SK-MEL-5 (cell line): Measurements from ENCODE around the gene CCDC9. TPM values are rescaled to one million over a fixed set of nuclear protein-coding genes. Genes with fewer than 3 reads are reported as not detected.

Experiments used
- DNase-seq: peaks from one replicate; pipeline ENCODE4 v3.0.0-alpha.2; 2016; ENCODE audit warnings: low read depth, low spot score
- in situ Hi-C: cut with HindIII; loops from 2 replicates; pipeline ENCODE4 v1.10.0; 2016; ENCODE audit warnings: low sequenced_read_pairs, high pct_unique_total_duplicates, low pct_unique_long_range_greater_than_20kb
- polyA plus RNA-seq, 2 experiments: library from polyadenylated mRNA; depleted of rRNA; stranded (reverse); fragments of >200 nt; gene quantifications; 2 replicates each; pipeline ENCODE4 v1.2.3, GENCODE V29; 2015
- total RNA-seq: library from RNA; depleted of rRNA; stranded (reverse); fragments of >200 nt; shearing (Covaris generic); gene quantifications from 2 replicates; pipeline ENCODE4 v1.2.3, GENCODE V29; 2014; rRNA removed

Gene CCDC9
- 2.5 and 5.0 TPM in 2 replicates for total RNA-seq
- 18.6 and 21.6 TPM in 2 replicates for polyA plus RNA-seq (2015; cell fraction: cytosol; rRNA removed)
- polyA plus RNA-seq (2015; cell fraction: nucleus; rRNA removed), result 13.3 and 17.2 TPM in 2 replicates

- in situ Hi-C loops, result no loop called here
Measured at GRCh38 chr19:47255879-47256692, at the start of gene CCDC9. CCDC9 (plus strand) TSS chr19:47256525; CDS start chr19:47258401, 1,876 bp downstream.

GRCh38 chr19:47209319-47210179 lies 46.8 kb upstream of the CCDC9 start:
- peak; percentile 45 for DNase-seq
- in situ Hi-C loops, result no loop called here

More at GRCh38 chr19:47255879-47256692, at the start of gene CCDC9:
- peak; percentile 94 for DNase-seq

- in situ Hi-C loops, result no loop called here
- no peak for DNase-seq
Measured at GRCh38 chr19:47210180-47210490, 46.2 kb upstream of the CCDC9 start.

DNA sequence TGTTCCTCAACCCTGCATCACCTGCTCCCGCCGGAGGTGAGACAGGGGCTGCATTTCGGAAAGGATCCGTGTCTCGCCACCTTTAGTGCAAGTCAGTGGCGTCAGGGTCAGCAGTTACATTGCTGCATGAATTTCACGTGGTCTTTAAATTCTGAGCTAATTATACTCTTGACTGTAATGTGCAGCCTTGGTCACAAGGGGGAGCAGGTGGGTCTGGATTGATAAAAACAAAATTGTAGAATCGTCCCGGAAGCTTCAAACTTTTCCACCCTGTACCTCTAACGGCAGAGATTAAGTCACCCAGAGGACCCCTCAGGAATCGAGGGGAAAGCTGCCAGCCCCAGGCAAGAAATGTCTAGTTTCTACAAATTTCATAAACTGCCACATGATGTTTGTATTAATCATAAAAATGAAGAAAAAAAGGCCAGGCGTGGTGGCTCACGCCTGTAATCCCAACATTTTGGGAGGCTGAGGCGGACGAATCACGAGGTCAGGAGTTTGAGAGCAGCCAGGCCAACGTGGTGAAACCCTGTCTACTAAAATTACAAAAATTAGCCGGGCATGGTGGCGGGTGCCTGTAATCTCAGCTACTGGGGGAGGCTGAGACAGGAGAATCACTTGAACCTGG lies 45.5 kb upstream of the CCDC9 start:
- in situ Hi-C loops, result no loop called here

GRCh38 chr19:47215581-47215980 lies 40.7 kb upstream of the CCDC9 start:
- in situ Hi-C loops, result no loop called here
- no peak for DNase-seq

More for the DNA sequence above, 45.5 kb upstream of the CCDC9 start:
- DNase-seq, result peak; percentile 92

GRCh38 chr19:47221080-47221841 lies 35.1 kb upstream of the CCDC9 start:
- no peak for DNase-seq
- in situ Hi-C loops, result no loop called here

- no peak for DNase-seq
- in situ Hi-C loops, result no loop called here
Measured at GRCh38 chr19:47221890-47222289, 34.4 kb upstream of the CCDC9 start.

GRCh38 chr19:47225746-47226425 lies 30.4 kb upstream of the CCDC9 start:
- in situ Hi-C loops, result no loop called here
- DNase-seq, result peak; percentile 76

GRCh38 chr19:47226426-47227351 lies 29.6 kb upstream of the CCDC9 start:
- in situ Hi-C loops, result no loop called here
- peak; percentile 95 for DNase-seq

DNA sequence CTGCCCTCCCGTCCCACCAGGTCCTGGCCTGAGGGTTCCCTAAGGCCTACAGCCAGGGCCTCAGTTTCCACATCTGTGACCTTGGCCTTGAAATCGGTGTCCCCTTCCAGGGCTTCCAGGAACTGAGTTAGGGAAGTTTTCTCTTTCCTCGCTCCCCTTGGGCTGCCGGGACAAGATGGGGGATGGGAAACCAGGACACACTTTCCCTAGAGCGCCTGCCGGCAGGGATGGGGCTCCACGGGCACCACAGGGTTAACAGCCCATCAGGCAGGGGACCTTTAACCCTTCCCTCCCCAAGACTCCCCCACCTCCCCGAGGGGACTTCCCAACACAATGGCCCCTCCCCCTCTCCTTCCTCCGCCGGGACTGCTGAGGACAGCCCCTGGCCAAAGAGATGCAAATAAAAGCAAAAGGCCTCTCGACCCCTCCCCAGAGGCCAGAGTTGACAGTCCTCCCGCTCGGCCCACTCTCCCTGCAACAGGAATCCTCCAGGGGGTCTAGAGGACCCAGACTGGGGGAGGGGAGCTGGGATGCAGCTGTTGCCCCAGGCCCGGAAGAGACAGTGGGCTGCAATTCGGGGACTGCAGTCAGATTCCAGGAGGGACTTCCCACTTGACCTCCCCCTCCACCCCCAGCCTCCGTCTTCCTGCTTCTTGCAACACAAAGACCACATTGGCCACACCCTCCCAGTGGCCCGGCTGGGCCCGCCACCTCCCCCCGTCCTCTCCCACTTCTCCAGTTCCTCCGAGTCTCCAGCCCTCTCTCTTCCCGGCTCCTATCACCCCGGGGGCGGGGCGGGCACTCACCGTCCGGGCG lies 28.8 kb upstream of the CCDC9 start:
- peak; percentile 95 for DNase-seq
- in situ Hi-C loops, result no loop called here

GRCh38 chr19:47228168-47228936 lies 28.0 kb upstream of the CCDC9 start:
- DNase-seq, result peak; percentile 42
- in situ Hi-C loops, result no loop called here

- DNase-seq, result peak; percentile 73
- in situ Hi-C loops, result no loop called here
Measured at GRCh38 chr19:47228937-47229675, 27.2 kb upstream of the CCDC9 start.

DNA sequence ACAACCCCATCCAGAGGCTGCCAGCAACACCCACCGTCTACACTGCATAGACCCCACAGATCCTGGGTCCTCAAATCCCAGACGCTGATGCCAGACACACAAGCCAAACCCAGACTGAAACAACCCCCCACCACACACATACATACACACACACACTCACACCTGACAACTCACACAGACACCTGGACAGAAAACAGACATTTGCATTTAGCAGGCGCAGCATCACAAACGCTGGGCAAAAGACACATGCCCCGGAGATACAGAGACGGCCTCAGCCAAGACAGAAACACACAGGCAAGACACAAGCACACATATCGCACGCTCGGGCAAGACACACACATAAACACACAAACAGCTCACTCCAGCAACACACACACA lies 26.7 kb upstream of the CCDC9 start:
- in situ Hi-C loops, result no loop called here
- no peak for DNase-seq
